HUES48 (cell line): Measurements from ENCODE around the gene MYRIP.
"Not testable (repeated sequence)": the region's sequence is repeated elsewhere in the genome, so short reads cannot be mapped to it uniquely, and the experiment has no call there.

Source experiments
- H3K27ac ChIP-seq: one replicate; pipeline ENCODE4 v1.7.0; 2013; ENCODE audit warnings: low read depth, low read length, inconsistent platforms
- H3K27me3 ChIP-seq: 2 replicates; pipeline ENCODE4 v1.6.1; 2013; ENCODE audit warnings: mild to moderate bottlenecking, low read length; ENCODE audit not compliant: control insufficient read depth, insufficient read depth
- H3K36me3 ChIP-seq: 2 replicates; pipeline ENCODE4 v1.6.1; 2013; ENCODE audit warnings: low read length; ENCODE audit not compliant: control insufficient read depth, insufficient read depth
- H3K4me1 ChIP-seq: 2 replicates; pipeline ENCODE4 v1.6.1; 2013; ENCODE audit warnings: mild to moderate bottlenecking, low read length; ENCODE audit not compliant: control insufficient read depth, insufficient read depth
- H3K4me3 ChIP-seq: 2 replicates; pipeline ENCODE4 v1.5.1; 2013; ENCODE audit warnings: mild to moderate bottlenecking, low read depth, low read length
- H3K9ac ChIP-seq: 2 replicates; pipeline ENCODE4 v1.6.1; 2013; ENCODE audit warnings: mild to moderate bottlenecking, low read depth, low read length, moderate library complexity
- H3K9me3 ChIP-seq: 2 replicates; pipeline ENCODE4 v1.6.1; 2013; ENCODE audit warnings: low read length; ENCODE audit not compliant: control insufficient read depth, insufficient read depth

MYRIP gene

DNA sequence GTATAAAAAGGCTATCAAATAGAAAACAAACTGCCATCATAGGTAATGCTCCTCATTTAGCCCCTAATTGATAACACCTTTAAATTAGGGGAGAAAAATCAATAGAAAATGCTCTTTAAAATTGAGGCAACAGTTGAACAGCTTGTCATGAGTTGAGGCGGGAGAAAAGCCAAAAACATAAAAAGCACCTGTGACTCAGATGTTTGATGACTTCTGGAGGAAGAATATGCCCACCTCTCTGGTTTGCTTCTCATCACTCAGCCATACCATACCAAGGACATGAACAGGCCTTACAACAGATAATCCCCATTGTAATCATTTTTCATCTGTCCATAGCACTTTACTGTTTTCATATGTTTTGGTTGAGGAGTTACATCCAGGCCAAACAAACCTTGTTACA lies 246.0 kb downstream of the MYRIP start:
- no peaks in the 10 kb centered on the region for H3K4me1 ChIP-seq
- no peaks in the 10 kb centered on the region for H3K9me3 ChIP-seq
- H3K4me3 ChIP-seq, result no peak overlapping the region
- H3K27me3 ChIP-seq, result no peaks in the 10 kb centered on the region
- no peak overlapping the region for H3K27ac ChIP-seq
- H3K9ac ChIP-seq, result no peak overlapping the region
- H3K36me3 ChIP-seq, result no peaks in the 10 kb centered on the region

DNA sequence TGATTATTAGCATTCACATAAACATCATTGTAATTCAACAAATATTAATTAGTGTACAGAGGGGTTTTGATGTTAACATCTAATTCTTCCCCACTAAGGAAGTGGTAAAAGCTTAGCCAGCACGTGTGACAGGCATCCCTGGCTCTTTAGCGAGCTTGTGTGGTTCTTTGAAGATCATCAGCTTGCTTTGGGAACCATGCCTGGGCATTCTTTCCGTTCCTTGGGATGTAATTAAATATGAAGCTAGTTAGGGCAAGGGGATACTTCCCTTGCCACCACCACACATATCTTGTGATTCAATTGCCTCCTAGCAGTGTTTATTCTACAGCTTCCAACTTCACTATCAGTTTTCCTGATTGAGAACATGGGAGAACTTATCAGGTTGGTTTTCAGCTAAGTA lies 246.5 kb downstream of the MYRIP start:
- H3K27me3 ChIP-seq, result no peaks in the 10 kb centered on the region
- H3K36me3 ChIP-seq, result no peaks in the 10 kb centered on the region
- H3K9ac ChIP-seq, result no peak overlapping the region
- no peak overlapping the region for H3K27ac ChIP-seq
- no peak overlapping the region for H3K4me3 ChIP-seq
- no peaks in the 10 kb centered on the region for H3K4me1 ChIP-seq
- no peaks in the 10 kb centered on the region for H3K9me3 ChIP-seq

DNA sequence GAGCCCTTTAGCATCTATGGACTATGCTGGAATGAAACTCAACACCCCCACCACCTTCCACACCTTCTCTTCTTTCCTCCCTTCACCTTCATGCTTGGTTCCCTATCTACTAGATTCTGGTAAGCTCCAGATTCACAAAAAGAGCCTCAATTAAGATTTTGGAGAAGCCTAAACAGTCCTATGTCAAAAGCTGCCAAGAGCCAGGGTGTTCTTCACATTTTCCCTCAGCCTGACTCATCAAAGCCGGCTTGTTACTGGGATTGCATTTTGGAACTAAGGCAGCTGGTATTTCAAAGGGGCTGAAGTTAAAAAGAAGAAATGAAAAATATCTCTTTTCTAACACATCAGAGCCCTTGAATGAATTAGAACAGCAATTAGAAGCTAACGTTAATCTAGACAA lies 247.7 kb downstream of the MYRIP start:
- Histone ChIP-seq H3K36me3 (no peaks in the 10 kb centered on the region), H3K27me3 (no peaks in the 10 kb centered on the region), H3K27ac (no peak overlapping the region), H3K4me1 (no peaks in the 10 kb centered on the region), H3K9me3 (no peaks in the 10 kb centered on the region), H3K4me3 (no peak overlapping the region), H3K9ac (no peak overlapping the region)

DNA sequence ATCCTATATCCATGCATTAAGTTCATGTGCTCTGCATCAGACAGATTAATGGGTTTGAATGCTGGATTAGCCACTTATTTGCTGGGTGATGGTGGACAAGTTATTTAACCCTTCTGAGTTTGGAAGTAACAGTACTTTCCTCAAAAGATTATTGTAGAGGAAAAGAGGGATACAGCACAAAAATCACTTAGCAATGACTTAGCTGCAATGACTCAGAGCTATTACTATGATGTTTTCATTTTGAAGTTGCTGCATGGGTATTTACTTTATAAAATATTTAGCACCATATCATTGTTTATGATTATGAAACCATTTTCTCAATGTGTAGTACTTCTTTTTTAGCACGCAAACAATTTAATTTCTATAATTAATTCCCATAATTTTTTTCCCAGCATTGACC lies 248.4 kb downstream of the MYRIP start:
- Histone ChIP-seq H3K27ac (no peak overlapping the region), H3K36me3 (no peaks in the 10 kb centered on the region), H3K4me1 (no peaks in the 10 kb centered on the region), H3K9me3 (no peaks in the 10 kb centered on the region), H3K9ac (no peak overlapping the region), H3K4me3 (no peak overlapping the region), H3K27me3 (no peaks in the 10 kb centered on the region)

DNA sequence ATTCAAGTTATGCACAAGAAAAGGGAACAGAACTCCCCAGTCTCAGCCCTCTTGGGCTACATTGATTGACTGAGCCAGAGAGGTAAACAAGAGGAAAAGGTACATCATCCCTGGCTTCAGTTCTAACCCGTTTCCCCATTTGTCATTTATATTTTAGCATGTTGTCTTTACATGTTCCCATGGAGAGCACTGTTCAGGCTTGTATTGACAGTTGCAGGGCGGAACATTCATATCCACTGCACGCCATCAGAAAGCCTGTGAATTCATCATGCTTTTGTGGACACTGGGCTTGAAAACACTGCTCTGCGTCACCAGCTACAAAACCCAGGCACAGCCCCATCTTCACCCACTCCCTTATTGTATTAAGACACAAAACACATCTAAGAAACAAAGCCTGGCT lies 259.2 kb downstream of the MYRIP start:
- Histone ChIP-seq H3K27ac (no peak overlapping the region), H3K4me1 (no peaks in the 10 kb centered on the region), H3K36me3 (no peaks in the 10 kb centered on the region), H3K9me3 (no peaks in the 10 kb centered on the region), H3K27me3 (no peaks in the 10 kb centered on the region), H3K9ac (no peak overlapping the region), H3K4me3 (no peak overlapping the region)

DNA sequence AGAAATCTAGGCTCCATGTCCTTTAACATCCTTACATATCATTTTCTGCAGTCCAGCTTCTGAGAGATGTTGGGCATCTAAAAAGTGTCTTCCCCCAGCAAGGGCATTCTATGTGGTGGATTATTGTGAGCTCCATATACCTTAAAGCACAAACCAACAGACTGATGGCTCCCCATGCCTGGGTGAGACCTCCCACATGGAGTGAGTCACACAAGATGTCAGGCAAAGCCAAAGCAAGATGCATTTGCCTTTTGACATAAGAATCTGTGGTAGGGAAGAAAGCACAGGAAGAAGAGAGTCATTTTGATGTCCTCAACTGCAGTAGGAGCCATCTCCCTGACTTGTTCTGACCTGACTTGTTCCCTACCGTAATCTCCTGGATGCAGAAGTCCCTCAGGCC lies 261.4 kb downstream of the MYRIP start:
- Histone ChIP-seq H3K9ac (no peak overlapping the region), H3K27ac (no peak overlapping the region), H3K4me1 (no peaks in the 10 kb centered on the region), H3K27me3 (no peaks in the 10 kb centered on the region), H3K4me3 (no peak overlapping the region), H3K9me3 (no peaks in the 10 kb centered on the region), H3K36me3 (no peaks in the 10 kb centered on the region)

DNA sequence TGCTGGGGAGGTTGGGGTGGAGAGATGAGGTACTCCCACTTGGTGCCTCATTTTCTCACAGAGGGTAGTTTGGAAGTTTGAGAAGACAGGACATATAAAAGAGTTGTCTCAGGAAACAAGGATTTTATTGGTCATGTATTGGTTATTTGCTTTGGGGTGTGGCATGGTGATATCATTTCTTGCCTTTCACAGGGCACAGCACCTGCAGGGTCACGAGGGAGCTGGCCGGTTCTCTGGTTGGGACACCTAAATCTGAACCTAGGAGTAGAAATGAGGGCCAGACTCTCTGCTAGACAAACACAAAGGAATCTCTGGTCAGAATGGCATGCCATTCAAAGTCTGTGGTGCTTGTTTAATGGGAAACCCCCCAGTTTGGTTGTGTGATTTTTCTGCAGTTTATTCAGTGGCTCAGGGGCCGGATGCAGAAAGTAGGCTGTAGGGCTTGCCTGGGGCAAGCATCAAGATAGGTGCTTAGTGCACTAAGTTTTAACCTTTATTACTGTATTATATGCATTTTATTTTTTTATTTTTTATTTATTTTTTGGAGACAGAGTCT lies 262.4 kb downstream of the MYRIP start:
- no peaks in the 10 kb centered on the region for H3K36me3 ChIP-seq
- no peaks in the 10 kb centered on the region for H3K4me1 ChIP-seq
- no peaks in the 10 kb centered on the region for H3K27me3 ChIP-seq
- H3K9ac ChIP-seq, result no peak overlapping the region
- H3K4me3 ChIP-seq, result no peak overlapping the region
- no peak overlapping the region for H3K27ac ChIP-seq
- H3K9me3 ChIP-seq, result no peaks in the 10 kb centered on the region

DNA sequence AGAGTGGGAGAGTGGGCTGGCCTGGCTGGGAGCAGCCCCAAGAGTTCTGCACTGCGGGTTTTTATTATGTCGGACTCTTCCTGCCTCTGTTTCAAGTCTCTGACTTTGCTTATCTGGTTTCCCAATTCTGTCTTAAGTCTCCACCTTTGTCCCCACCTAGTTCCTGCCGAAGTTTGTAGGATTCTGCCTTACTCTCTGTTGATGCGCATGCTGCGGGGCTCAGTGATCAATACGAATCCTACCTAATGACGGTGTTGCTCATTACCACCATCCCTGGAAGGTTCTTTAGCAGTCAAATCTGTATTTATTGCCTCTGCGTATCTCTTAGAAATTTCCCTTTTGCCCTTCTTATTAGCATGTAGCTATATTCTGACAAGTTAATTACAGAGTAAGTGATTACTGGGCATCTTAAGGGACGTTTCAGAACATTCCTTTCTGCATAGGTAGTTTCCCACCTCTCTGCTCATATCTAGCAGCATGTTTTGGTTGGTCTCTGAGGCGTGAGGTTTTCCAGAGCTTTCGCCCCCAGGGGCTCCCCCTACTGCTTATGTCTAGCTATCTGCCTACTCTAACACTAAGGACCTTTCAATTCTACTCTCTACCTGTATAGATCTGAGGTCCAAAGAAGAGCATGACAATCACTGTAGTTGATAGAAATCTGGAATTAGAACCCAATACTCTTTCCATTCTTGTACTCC lies 264.1 kb downstream of the MYRIP start:
- no peak overlapping the region for H3K9ac ChIP-seq
- no peaks in the 10 kb centered on the region for H3K9me3 ChIP-seq
- H3K4me3 ChIP-seq, result no peak overlapping the region
- H3K4me1 ChIP-seq, result no peaks in the 10 kb centered on the region
- no peaks in the 10 kb centered on the region for H3K27me3 ChIP-seq
- H3K27ac ChIP-seq, result no peak overlapping the region
- H3K36me3 ChIP-seq, result no peaks in the 10 kb centered on the region

DNA sequence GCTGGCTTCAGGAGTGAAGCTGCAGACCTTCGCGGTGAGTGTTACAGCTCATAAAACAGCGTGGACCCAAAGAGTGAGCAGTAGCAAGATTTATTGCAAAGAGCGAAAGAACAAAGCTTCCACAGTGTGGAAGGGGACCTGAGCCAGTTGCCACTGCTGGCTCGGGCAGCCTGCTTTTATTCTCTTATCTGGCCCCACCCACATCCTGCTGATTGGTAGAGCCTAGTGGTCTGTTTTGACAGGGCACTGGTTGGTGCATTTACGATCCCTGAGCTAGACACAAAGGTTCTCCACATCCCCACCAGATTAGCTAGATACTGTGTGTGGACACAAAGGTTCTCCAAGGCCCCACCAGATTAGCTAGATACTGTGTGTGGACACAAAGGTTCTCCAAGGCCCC lies 267.7 kb downstream of the MYRIP start:
- not testable (repeated sequence) for H3K9ac ChIP-seq, H3K4me1 ChIP-seq, H3K4me3 ChIP-seq, H3K9me3 ChIP-seq, H3K27me3 ChIP-seq, H3K27ac ChIP-seq, H3K36me3 ChIP-seq

DNA sequence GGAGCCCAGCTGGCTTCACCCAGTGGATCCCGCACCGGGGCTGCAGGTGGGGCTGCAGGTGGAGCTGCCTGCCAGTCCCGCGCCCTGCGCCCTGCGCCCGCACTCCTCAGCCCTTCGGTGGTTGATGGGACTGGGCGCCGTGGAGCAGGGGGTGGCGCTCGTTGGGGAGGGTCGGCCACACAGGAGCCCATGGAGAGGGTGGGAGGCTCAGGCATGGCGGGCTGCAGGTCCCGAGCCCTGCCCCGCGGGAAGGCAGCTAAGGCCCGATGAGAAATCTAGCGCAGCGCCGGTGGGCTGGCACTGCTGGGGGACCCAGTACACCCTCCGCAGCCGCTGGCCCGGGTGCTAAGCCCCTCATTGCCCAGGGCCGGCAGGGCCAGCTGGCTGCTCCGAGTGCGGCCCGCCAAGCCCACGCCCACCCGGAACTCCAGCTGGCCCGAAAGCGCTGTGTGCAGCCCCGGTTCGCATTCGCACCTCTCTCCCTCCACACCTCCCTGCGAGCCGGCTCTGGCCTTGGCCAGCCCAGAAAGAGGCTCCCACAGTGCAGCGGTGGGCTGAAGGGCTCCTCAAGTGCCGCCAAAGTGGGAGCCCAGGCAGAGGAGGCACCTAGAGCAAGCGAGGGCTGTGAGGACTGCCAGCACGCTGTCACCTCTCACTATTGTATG lies 268.6 kb downstream of the MYRIP start:
- H3K4me3 ChIP-seq, H3K9me3 ChIP-seq, H3K27me3 ChIP-seq, H3K27ac ChIP-seq, H3K4me1 ChIP-seq, H3K36me3 ChIP-seq, H3K9ac ChIP-seq: not testable (repeated sequence)

DNA sequence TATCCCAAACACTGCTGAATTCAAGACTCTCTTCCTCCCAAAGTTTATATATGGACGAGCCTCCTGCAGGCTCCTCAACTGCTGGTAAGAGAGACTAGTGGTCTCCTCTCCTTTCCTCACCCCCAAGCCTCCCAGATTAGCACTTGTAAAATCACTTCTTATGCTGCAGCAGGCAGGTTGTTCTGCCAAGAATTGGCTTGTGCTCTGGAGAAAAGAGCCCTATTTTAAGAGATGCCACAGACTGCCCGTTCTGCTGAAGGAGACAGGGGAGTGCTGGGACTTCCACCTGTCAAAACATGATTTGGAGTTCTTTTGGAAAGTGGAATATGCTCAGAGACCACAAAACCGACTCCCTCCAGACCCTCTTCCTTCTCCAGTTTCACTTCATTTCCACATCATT lies 269.2 kb downstream of the MYRIP start:
- H3K4me3 ChIP-seq, result no peak overlapping the region
- H3K27me3 ChIP-seq, result no peaks in the 10 kb centered on the region
- no peaks in the 10 kb centered on the region for H3K4me1 ChIP-seq
- H3K27ac ChIP-seq, result no peak overlapping the region
- H3K36me3 ChIP-seq, result no peaks in the 10 kb centered on the region
- no peaks in the 10 kb centered on the region for H3K9me3 ChIP-seq
- H3K9ac ChIP-seq, result no peak overlapping the region
